ENCODE data around the gene CACNB4. TPM values are rescaled to one million over a fixed set of nuclear protein-coding genes. Genes with fewer than 3 reads are reported as not detected.

CACNB4 gene
- total and polyA plus RNA-seq, 9 of the 15 experiments (the other 6 are each of a cell fraction or from before 2014, with no cell fraction given) = 0.01 to 0.20 (median 0.04) TPM; not detected in 1

GRCh38 chr2:151805961-151806360 lies 292.9 kb downstream of the CACNB4 start:
- Histone ChIP-seq H3K27ac (ENCODE audit: extremely low read depth, low read depth, low read length) (no peak overlapping the region), H2AFZ (ENCODE audit: low read depth, low read length) (no peak overlapping the region), H3K36me3 (ENCODE audit: control insufficient read depth, insufficient read depth, low read length) (peaks cover 79% of the 10 kb centered on the region), H3K79me2 (ENCODE audit: control insufficient read depth, insufficient read depth, low read length) (peaks cover 3% of the 10 kb centered on the region; the same call in 1 of the 3 replicates), H3K4me2 (ENCODE audit: insufficient read depth, low read length) (no peak overlapping the region), H3K9me3 (replicated peaks; ENCODE audit: control insufficient read depth, insufficient read depth, low read depth, low read length) (no peaks in the 10 kb centered on the region), H3K27me3 (ENCODE audit: control insufficient read depth in 2 of 2, insufficient read depth in 2 of 2, low read length in 2 of 2) (no peaks in the 10 kb centered on the region), H3K4me1 (replicated peaks in 1 of 2; ENCODE audit: control insufficient read depth in 2 of 2, insufficient read depth in 2 of 2, low read length in 2 of 2) (peaks cover 3% of the 10 kb centered on the region in 2 experiments; a peak in 3 of 5 replicates), H3K9me1 (ENCODE audit: control insufficient read depth, insufficient read depth, low read length) (no peaks in the 10 kb centered on the region), H3K4me3 (no peak overlapping the region), H4K20me1 (replicated peaks; ENCODE audit: control insufficient read depth, insufficient read depth, low read length) (no peaks in the 10 kb centered on the region), H3K9ac (ENCODE audit: insufficient read depth in 1 of 2, low read depth in 2 of 2, low read length in 2 of 2) (no peak overlapping the region)
- DNase-seq (ENCODE audit: extremely low read depth in 1 of 4, low spot score in 3 of 4) (no peak), ATAC-seq (no peak; the same call in 2 of the 3 replicates), FAIRE-seq (no peak)
- CTCF ChIA-PET (ENCODE audit: low intra/inter-chr PET ratio) = no interaction called here
- in situ Hi-C loops (cut with MboI) = no loop called here
- no TSS peak for BruUV-seq (replicated peaks)
- POLR2A ChIA-PET = interaction anchor here (1.6 to 2.6 kb wide), 2 partner anchors 9 to 11 kb away, joined by 3 to 10 read pairs; no protein-coding TSS in a partner anchor
- TF ChIP-seq ZNF589 (CRISPR knock-in tag; IDR thresholded peaks at IDR 0.05; ENCODE audit: low read depth) = 0 out of 2 replicates have a peak, but pooled peaks have one; percentile 22
- 0 out of 2 replicates have a peak, but pooled peaks have one; percentile 41 for TF ChIP-seq HOXB6 (CRISPR knock-in tag; IDR thresholded peaks at IDR 0.05; ENCODE audit: borderline replicate concordance)
- TF ChIP-seq HMBOX1 (IDR thresholded peaks at IDR 0.05) = no peak
- TF ChIP-seq RHOXF2B (CRISPR knock-in tag; conservative IDR thresholded peaks at IDR 0.05) = 0 out of 2 replicates have a peak, but pooled peaks have one; percentile 24
- peak; percentile 9; the same call in 1 of the 2 replicates for TF ChIP-seq CXXC5 (CRISPR knock-in tag; IDR thresholded peaks at IDR 0.05)
- peak; percentile 21 for TF ChIP-seq POLR2B (IDR thresholded peaks at IDR 0.05; ENCODE audit: low read depth, partially characterized antibody)
- no peak for TF ChIP-seq NBN (IDR thresholded peaks at IDR 0.05; ENCODE audit: low read depth)
- intact Hi-C loops (cut with micrococcal nuclease) = no loop called here

Measured in K562 (cell line).